GM06990 (cell line): ENCODE results near the gene PLAAT2.
"Not testable (repeated sequence)": the region's sequence is repeated elsewhere in the genome, so short reads cannot be mapped to it uniquely, and the experiment has no call there.

ENCODE experiments used
- DNase-seq: peaks from one replicate; pipeline ENCODE4 v3.0.0-alpha.2; 2011; ENCODE audit not compliant: insufficient read length; ENCODE audit errors: extremely low read depth
- H3K27me3 ChIP-seq: replicated peaks from 2 replicates; pipeline ENCODE4 v1.6.0; 2011; ENCODE audit warnings: low read length; ENCODE audit not compliant: control insufficient read depth, insufficient read depth
- H3K36me3 ChIP-seq: 2 replicates; pipeline ENCODE4 v1.5.1; 2011; ENCODE audit warnings: low read length; ENCODE audit not compliant: control insufficient read depth, insufficient read depth
- H3K4me3 ChIP-seq: replicated peaks from 2 replicates; pipeline ENCODE4 v1.5.1; 2011; ENCODE audit warnings: low read depth, mild to moderate bottlenecking, control low read depth, low read length
- TF ChIP-seq, protein P1 (sequence below): IDR thresholded peaks from 2 replicates; pipeline ENCODE4 v1.5.1; 2011; ENCODE audit warnings: low read length, control low read depth, mild to moderate bottlenecking, inconsistent platforms; ENCODE audit not compliant: insufficient read depth, poor library complexity, severe bottlenecking

PLAAT2 gene

DNA sequence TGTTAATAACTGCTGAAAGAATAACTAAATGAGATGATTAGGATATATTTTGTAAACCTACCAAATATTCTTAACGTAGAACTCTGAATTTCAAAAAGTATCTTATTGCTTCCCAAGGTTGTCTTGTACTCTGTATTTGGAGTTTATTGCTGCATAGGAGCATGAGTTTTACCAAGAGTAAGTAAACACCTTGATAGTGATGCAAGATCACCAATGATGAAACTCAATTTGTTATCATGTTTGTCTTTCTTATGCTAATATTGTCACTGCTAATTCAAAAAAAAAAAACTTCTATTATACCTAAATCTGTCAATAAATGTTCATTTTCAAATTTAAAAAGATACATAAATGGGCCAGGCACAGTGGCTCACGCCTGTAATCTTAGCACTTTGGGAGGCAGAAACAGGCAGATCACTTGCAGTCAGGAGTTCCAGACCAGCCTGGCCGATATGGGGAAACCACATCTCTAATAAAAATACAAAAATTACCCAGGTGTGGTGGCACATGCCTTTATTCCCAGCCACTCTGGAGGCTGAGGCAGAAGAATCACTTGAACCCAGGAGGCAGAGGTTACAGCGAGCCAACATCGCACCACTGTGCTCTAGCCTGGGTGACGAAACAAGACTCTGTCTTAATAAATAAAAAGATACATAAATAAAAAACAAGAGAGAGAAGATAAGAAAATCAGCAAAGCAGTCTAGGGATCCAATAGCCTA is 23.4 kb upstream of the PLAAT2 start:
- TF ChIP-seq, protein P1, sequence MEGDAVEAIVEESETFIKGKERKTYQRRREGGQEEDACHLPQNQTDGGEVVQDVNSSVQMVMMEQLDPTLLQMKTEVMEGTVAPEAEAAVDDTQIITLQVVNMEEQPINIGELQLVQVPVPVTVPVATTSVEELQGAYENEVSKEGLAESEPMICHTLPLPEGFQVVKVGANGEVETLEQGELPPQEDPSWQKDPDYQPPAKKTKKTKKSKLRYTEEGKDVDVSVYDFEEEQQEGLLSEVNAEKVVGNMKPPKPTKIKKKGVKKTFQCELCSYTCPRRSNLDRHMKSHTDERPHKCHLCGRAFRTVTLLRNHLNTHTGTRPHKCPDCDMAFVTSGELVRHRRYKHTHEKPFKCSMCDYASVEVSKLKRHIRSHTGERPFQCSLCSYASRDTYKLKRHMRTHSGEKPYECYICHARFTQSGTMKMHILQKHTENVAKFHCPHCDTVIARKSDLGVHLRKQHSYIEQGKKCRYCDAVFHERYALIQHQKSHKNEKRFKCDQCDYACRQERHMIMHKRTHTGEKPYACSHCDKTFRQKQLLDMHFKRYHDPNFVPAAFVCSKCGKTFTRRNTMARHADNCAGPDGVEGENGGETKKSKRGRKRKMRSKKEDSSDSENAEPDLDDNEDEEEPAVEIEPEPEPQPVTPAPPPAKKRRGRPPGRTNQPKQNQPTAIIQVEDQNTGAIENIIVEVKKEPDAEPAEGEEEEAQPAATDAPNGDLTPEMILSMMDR = no peak

DNA sequence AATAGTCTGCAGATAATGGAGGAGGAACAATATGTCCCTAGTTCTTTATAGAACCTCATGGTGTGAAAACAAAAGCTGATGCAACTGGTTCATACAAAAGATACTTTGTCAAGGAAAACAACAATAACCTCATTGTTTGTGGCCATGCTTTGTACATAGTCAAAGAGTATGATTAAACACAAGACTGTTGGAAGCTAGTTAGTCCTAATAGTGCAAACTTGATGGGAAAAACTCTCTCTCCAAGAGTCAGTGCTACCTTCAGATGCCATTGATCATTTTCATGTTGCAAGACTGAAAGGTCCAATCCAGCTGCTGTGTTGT is 20.1 kb upstream of the PLAAT2 start:
- H3K27me3 ChIP-seq = no peaks in the 10 kb centered on the region
- H3K36me3 ChIP-seq = no peaks in the 10 kb centered on the region
- no peak overlapping the region for H3K4me3 ChIP-seq
- DNase-seq = no peak
- TF ChIP-seq, protein P1 = no peak

More for the DNA sequence above, 23.4 kb upstream of the PLAAT2 start:
- H3K4me3 ChIP-seq = no peak overlapping the region
- DNase-seq = no peak
- no peaks in the 10 kb centered on the region; the same call in 1 of the 2 replicates for H3K36me3 ChIP-seq
- H3K27me3 ChIP-seq = no peaks in the 10 kb centered on the region

GRCh38 chr11:63581224-63581623 is 18.0 kb upstream of the PLAAT2 start:
- H3K27me3 ChIP-seq, DNase-seq, H3K4me3 ChIP-seq, H3K36me3 ChIP-seq: not testable (repeated sequence)

DNA sequence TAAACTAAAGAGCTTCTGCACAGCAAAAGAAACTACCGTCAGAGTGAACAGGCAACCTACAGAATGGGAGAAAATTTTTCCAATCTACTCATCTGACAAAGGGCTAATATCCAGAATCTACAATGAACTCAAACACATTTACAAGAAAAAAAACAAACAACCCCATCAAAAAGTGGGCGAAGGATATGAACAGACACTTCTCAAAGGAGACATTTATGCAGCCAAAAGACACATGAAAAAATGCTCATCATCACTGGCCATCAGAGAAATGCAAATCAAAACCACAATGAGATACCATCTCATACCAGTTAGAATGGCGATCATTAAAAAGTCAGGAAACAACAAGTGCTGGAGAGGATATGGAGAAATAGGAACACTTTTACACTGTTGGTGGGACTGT is 15.7 kb upstream of the PLAAT2 start:
- H3K36me3 ChIP-seq, H3K4me3 ChIP-seq, DNase-seq, H3K27me3 ChIP-seq: not testable (repeated sequence)

DNA sequence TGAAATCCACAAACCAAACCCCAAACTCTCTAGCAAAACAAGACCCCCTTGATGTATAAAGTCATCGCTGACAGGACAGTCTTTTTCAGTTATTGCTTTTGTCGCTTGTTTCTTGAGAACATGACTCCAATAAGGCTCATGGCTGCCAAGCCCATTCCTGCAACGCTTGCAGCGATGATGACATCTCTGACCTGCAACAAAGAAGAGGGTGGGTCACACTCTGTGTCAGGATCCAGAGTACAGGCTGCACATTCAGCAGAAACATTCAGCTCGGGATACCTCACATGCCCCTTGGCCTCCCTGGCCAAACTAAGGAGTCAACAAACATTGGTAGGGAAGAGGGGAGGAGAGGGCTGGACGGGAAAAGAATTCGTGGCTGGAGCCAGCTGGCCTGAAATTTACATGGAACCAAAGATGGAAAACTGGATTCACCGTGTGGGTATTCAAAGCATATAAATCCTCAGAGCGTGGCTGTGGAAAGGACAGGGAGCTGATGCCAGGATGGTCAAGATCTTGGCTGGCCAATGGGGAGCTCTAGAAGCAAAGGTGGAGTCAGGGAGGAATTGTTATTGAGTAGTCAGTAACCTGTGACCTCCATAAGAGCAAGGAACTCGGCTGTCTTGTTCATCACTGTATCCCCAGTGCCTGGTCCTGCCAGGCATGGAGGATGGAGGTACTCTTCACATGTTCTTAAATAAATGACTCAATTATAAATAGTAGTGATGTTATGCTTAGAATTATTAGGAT is 11.8 kb upstream of the PLAAT2 start:
- Histone ChIP-seq H3K4me3 (no peak overlapping the region), H3K27me3 (no peaks in the 10 kb centered on the region), H3K36me3 (no peaks in the 10 kb centered on the region)
- TF ChIP-seq, protein P1 = no peak
- no peak for DNase-seq

DNA sequence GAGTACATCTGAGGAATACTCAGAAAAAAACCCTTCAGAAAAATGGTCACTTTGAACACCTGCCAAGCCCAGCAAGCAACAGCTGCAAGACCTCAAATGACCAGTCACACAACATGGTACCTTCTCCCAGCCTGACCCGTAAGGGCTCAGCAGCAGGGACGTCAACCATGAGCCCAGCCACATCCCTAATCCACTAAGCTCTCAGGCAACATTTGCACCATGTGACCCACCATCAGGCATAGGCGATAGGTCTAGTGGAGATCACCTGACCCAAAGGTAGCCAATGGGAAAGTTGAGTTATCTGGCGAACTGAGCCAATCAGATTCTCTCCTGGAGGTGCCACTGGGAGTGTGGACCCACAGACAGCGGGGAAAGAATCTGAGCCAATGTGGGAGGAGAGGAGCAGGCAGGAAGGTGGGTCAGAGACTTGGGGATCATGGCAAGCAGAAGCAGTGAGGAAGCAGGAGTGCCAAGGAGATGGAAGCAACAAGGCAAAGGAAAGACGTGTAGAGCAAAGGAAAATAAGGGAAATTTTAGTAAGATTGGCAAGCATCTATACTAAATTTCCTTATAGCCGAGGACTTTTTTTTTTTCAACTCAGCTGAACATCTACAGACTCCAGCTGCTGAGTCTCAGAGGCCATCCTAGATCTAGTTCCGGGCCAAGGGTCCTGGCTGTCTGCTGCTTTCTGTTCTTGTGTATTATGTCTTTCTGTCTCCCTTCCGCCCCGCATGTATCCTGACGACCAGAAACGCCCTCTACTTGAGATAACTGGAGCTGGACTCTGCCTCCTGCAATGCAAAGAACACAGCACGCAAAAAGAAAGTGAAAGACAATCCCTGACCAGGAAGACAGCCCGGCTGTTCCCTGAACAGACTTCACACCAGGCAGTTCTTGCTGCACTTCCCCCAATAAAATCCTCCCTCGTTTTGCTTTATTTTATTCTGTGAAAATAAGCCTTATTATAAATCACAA is 11.0 kb upstream of the PLAAT2 start:
- no peaks in the 10 kb centered on the region for H3K27me3 ChIP-seq
- no peaks in the 10 kb centered on the region for H3K36me3 ChIP-seq
- no peak for DNase-seq
- TF ChIP-seq, protein P1 = no peak
- no peak overlapping the region for H3K4me3 ChIP-seq
